Esophagus squamous epithelium (tissue), 4 donors: ENCODE measurements around the gene MAD1L1.

ENCODE experiments used
- CTCF ChIP-seq, 6 experiments: fragments of 450-650 bp in 4 of 6; fragments of 200-600 bp in 2 of 6; sonication (generic) in 2 of 6; IDR thresholded peaks; one replicate each; pipeline ENCODE4 v1.5.1; 2016 to 2019; ENCODE audit warnings: antibody characterized with exemption in 6 of 6, mild to moderate bottlenecking in 4 of 6, moderate library complexity in 4 of 6
- POLR2A ChIP-seq, 4 donors: fragments of 450-650 bp; IDR thresholded peaks; one replicate each; pipeline ENCODE4 v1.6.1; 2017; ENCODE audit warnings: antibody characterized with exemption in 4 of 4, mild to moderate bottlenecking in 4 of 4, moderate library complexity in 3 of 4

- TF ChIP-seq CTCF (IDR thresholded peaks at IDR 0.05) (no peak), POLR2A (IDR thresholded peaks at IDR 0.05) (no peak)
Observed at GRCh38 chr7:2066251-2066919, 166.4 kb downstream of the MAD1L1 start.
